ENCODE results near the gene NOL9.
A peak's percentile ranks its signal among the peaks of the same experiment; 100 is the strongest.
"Not testable (repeated sequence)": the region's sequence is repeated elsewhere in the genome, so short reads cannot be mapped to it uniquely, and the experiment has no call there.

NOL9 gene

GRCh38 chr1:6554031-6554906, at the start of gene NOL9:
TSS of gene NOL9 (minus strand) at chr1:6554513. CDS start at chr1:6554502, 11 bp downstream.
- peak; percentile 88 for DNase-seq

GRCh38 chr1:6603238-6603914, 49.1 kb upstream of the NOL9 start:
- no peak for DNase-seq

DNA sequence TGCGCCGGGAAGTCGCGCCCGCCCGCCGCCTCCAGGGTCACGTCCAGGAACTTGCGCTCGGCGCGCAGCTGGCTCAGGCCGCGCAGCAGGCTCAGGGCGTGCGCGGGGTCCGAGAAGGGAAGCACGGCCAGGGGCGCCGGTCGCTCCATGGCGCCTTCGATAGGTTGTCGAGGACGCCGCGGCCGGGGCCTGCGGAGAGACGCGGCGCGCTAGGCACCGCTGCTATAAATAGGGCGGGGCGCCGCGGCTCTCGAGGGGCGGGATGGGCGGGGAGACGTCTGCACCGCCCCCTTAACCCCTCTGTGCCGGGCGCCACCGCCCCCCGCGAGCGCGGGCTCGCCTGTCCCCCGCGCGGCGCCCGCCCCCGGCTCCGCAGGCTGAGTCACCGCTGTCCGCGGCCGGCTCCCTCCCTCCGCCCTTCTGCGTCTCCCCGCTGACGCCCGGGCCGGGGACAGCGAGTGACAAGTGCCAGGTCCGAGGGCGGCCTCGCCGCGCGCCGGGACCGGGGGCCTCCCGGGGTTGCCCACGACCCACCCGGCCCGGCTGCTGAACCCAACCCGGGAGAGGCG, 48.4 kb upstream of the NOL9 start, which contains the start of gene KLHL21:
Gene KLHL21 (minus strand): TSS at position 201 of the 569 bp plus-strand sequence. CDS start 52 bp downstream, at position 149.
- DNase-seq: peak; percentile 79

DNA sequence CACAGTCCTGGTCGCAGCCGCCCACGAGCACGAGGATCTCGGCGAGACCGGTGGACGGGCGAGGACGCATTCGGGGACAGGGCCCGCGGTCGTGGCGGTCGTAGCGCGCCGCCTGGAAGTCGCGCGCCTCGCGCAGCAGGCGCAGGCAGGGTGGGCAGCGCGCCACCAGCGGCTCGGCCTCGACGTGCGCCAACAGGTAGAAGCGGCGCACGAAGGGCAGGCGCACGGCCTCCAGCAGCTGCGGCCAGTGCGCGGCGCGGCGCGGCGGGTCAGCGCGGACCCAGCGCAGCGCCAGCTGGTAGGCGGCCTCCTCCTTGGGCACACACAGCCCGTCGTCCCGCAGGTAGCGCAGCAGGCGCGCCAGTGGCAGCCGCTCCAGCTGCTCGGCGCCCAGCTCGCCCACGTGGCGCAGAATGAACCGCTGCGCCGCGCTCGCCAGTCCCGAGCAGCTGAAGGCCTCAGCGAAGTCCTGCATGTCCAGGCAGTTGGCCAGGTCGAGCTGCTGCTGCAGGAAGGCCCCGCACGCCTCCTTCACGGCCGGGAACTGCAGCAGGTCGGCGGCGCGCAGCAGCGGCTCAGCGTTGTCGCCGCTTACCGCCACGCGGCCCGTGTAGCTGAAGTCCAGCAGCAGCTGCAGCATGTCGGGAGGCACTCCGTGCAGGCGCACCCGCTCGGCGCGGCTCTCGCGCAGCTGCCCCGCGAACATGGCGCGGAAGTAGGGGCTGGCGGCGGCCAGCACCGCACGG, 47.8 kb upstream of the NOL9 start:
- DNase-seq: peak; percentile 46

DNA sequence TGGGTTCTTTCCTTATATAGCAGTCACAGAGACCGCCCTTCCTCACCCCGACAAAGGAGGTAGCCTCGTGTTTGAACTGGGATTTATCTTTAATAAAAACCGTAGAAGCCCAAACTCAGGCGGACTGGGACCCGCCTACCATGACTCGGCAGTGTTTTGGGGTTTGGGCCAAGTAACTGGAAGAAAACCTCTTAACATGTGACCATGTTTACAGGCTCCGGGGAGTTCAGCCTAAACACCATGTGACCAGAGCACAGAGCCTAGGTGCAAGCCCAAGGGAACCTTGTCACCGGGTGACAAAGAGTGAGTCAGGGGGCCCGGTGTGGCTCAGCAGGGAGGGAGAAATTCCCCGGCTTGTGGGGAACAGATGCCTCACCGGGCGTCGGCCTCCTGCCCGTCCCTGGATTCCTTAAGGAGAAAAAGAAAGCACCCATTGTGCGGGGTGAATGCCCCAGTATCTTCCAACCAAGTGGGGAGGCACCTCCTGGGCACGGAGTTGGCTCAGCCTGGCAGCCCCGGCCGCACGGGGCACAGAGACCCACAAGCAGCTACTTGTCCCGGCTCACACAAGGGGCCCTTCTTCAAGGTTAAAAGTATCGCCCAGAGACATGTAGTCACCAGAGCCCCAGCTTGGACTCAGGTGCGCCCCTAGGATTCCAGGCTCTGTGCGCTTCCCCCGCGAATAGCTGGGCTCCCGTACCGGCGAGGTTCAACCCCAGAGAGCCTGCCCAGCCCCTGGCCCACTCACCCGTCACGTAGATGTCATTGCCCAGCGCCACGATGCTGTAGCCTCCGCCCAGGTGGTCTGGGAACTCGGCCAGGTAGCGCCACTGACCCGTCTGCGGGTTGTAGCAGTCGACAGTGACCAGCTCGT, 47.0 kb upstream of the NOL9 start:
- DNase-seq: peak; percentile 55

- DNase-seq: no peak
These were observed 46.2 kb upstream of the NOL9 start for GRCh38 chr1:6600410-6601048.

DNA sequence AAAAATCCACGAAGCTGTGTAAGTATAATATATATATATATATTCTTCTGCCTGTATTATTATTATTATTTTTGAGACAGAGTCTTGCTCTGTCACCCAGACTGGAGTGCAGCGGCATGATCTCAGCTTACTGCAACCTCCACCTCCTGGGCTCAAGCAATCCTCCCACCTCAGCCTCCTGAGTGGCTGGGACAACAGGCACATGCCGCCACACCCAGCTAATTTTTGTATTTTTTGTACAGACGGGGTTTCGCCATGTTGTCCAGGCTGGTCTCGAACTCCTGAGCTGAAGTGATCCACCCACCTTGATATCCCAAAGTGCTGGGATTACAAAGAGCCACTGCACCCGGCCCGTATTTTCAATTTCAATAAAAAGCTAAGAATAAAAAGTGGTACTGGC, 45.7 kb upstream of the NOL9 start:
- not testable (repeated sequence) for DNase-seq

DNA sequence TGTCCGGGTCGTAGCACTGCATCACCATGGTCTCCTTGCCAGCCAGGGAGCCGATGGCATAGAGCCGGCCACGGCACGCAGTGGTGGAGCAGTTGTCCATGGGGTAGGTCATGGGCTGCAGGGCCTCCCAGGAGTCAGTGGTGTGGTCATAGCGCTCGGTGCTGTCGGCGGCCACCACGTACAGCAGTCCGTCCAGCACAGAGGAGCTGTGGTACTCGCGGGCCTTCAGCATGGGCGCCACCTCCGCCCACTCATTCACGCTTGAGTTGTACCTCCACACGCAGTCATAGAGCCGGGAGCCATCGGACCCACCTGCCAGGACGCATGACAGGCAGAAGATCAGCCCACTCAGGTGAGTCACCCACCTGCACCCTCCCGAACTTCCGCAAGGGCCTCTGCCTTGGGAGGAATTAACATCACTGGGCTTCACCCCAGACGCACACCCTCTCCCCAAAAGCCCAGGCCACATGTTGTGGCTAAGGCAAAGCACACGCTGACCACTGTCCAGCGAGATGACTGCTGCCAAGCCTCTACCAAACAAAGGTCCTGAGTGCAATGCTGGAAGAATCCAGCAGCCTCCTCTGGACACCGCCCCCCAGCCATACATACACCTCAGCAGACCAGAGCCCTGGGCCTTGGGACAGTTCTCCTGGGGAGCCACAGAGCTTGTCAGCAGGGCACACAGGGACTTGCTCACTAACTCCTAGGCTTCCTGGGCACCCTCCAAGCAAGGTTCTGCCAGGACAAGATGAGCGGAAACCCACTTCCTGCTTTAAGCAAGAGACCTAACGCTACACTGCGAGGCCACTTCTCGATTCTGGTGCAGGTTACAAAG, 45.0 kb upstream of the NOL9 start:
- DNase-seq: no peak

DNA sequence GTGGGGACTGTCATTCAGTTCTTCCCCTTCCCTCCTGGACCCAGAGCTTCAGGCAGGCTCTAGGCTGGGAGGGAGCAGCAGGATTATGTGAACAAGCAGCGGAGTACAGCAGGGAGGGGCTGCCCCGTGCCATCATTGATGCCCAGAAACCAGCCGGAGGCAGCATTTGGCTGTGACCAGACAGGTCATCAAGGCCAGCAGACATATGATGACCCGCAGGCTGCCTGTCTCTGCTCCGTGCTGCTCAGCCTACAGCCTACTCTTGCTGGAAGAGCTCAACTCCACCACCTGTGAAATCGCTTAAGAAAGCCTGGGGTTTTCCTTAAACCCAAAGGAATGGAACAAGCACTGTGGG, 43.4 kb upstream of the NOL9 start:
- DNase-seq: no peak

DNA sequence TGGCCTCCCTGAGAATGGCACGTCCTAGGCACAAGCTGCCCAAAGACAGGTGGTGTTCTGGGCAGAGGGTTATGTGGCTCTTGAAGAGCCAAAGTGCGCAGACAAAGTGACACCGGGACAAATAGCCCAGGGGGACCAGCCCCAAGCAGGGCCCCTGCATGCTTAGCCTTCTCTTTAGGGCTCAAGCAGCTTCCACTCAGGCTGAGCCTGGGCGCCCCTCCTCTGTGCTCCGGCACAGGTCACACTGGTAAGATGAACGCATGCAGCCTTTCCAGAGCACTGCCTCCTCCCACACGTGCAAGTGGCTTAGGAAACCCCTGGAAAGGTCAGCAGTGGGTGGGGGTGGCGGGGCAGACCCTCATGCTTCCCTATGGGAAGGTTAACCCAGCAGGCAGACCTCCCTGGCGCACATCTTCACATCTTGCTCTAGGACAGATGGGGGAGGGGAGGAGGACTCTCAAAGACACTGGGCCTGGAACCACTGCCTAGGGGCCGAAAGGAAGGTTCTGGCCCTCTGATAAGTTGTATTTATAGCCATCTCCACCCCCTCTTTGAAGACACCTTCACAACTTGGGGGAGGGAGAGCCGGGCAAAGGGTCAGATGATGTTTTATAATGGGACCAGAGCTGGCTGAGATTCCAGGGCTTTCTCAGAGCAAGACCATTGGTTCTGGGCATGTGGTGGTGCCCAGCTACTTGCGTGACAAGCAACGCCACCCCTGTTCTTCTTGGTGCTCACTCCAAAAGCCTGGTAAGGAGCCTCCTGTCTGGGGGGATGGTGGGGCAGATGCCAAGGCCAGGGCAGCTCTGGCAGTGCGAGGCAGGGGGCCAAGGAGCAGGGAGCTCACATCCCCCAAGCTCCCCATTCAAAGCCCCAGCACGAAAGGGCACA, 42.8 kb upstream of the NOL9 start:
- no peak for DNase-seq

DNA sequence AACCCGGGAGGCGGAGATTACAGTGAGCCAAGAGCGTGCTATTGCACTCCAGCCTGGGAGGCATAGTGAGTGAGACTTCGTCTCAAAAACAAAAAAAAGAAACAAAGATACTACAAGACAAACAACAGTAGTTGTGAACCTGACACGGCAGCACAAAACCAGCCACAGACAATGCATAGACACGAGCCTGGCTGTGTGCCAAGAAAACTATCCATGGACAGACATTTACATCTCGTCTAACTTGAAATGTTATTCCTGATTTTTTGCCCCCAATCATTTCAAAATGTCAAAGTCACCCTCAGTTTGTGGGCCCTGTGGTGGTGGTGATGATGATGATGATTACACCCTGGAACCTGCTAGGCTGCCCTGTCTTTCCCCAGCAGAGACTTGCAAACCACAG, 42.0 kb upstream of the NOL9 start:
- no peak for DNase-seq

GRCh38 chr1:6594977-6595740, 40.8 kb upstream of the NOL9 start:
- DNase-seq: no peak

GRCh38 chr1:6593810-6594209, 39.5 kb upstream of the NOL9 start:
- no peak for DNase-seq

- DNase-seq: no peak
These were observed 38.7 kb upstream of the NOL9 start for GRCh38 chr1:6592865-6593593.

GRCh38 chr1:6592441-6592840, 38.1 kb upstream of the NOL9 start:
- no peak for DNase-seq

- no peak for DNase-seq
These were observed 37.3 kb upstream of the NOL9 start for GRCh38 chr1:6591644-6592043.

DNA sequence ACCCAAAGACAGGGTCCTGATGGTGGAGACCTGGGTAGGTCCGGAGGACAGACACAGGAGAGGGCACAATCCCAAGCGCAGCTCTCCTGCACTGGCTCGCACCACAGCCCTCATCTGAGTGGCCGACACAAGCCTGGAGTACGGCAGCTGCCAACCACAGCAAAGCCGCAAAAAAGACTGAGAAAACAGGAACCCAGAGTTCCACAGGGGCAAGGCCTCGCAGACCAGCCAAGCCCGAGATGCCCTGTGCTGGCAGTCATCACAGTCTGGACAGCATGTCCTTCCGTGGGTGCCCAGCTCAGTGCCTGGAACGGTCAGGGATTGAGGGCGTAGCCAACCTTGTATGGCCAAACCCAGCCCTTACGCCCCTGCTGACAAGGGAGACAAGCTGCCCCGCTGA, 36.9 kb upstream of the NOL9 start:
- DNase-seq: no peak

GRCh38 chr1:6590046-6590445, 35.7 kb upstream of the NOL9 start:
- no peak for DNase-seq

Measured in NCI-H2171 (cell line).